Measurements from ENCODE around the gene ABI1. TPM values are rescaled to one million over a fixed set of nuclear protein-coding genes. Genes with fewer than 3 reads are reported as not detected.
A peak's percentile ranks its signal among the peaks of the same experiment; 100 is the strongest.

The ABI1 gene
- total RNA-seq, 1 donor from 2014 or later: 23.9 TPM

- ATAC-seq (ENCODE audit: poor library complexity): peak; percentile 29
- intact Hi-C loops (cut with DNase I): no loop called here
- DNase-seq: no peak
Observed at GRCh38 chr10:26781797-26782196, 79.0 kb downstream of the ABI1 start.

DNA sequence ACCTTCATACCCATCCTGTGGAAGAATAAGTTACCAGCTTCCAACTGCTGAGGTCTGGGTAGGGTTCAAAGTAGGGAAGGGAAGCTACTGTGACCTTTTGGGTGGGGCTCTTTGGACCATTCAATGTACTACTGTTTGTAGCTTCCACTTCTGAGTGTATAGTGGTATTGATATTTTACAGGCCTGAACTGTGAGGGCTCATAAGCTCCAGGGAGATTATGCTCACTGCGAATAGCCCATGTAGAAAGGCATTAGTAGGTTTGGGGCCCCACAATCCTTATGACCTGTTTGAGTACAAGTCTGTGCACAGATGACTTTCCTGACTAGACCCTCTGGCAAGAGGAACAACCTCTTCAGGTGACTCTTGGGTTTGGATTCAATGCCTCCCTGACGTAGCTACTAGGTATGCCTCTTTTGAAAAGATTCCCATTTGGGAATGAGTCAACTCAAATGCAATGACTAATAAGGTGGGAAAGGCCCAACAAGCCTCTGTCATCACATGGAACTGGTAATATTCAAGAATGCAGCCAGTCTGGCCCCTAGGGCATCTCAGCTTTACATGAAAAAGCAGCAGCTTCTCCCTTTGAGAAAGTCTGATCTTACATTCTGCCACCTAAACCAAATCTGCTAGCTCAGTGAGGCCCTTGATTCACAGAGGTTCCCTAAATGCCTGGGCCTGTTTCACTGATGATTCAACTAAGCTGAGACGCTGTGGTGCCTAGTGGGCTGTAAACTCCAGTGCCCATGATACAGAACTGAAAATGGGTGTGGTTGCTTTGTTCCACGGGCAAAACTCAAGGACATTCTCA is 79.8 kb downstream of the ABI1 start:
- DNase-seq (no peak), ATAC-seq (ENCODE audit: poor library complexity) (peak; percentile 34)
- intact Hi-C loops (cut with DNase I): no loop called here

DNA sequence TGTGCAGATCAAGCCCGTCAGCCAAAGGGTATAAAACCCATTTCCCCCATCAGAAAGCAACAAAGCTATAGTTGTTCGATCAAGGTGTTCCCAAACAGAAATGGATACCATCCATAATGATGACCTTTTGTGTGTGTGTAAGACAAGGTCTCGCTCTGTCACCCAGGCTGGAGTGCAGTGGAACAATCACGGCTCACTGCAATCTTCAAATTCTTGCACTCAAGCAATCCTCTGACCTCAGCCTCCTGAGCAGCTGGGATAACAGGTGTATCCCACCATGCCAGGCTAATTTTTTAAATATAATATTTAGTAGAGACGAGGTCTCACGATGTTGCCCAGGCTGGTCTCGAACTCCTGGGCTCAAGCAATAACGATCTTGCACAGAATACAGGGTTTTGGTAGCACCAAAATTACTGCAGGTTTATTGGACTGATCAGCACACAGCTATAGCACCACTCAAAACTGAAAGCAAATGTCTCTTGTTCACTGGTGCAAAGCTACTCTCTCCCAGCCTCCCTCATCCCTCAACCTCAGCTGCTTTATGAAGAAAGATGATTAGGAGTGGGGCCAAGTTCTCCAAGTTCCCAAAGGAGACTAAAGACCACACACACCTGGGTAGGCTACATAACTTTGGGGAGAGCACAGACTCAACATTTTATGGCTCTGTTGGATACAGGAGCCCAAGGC is 80.5 kb downstream of the ABI1 start:
- ATAC-seq (ENCODE audit: poor library complexity) (no peak), DNase-seq (no peak)
- intact Hi-C loops (cut with DNase I): no loop called here

DNA sequence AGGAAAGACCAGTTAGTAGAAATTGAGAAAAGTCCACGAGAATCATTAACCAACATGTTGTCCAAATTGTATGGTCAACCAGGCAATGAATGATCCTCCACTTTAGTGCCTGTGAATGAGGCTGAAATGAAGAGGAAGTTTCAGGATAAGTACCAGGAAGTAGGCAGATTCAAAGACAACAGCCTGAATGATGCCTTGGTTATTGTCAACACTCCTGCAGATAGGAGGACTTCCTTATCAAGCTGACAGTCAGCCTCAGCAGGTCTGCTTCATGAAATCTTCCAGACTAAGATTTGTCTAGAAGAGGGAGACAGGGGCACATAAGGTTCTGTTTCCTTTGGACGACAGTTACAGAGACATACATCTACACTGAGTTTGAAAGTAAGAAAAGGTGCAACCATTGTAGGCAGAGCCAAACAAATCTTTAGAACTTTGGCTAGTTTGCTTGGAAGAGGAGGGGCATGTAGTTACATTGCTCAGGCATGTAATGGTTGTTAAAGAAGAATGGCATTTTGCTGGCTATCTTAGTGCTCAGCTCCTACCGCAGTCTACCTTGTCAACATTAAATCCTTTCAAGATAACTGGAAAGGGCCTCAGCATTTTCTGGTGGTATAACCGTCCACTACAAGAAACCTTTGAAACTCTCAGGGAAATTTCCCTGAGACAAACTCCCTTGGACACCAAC is 81.4 kb downstream of the ABI1 start:
- intact Hi-C loops (cut with DNase I): no loop called here
- ATAC-seq (ENCODE audit: poor library complexity): no peak

GRCh38 chr10:26777686-26778085 is 83.1 kb downstream of the ABI1 start:
- ATAC-seq (ENCODE audit: poor library complexity) (no peak), DNase-seq (no peak)
- intact Hi-C loops (cut with DNase I): no loop called here

More for the DNA sequence above, 81.4 kb downstream of the ABI1 start:
- DNase-seq: no peak

DNA sequence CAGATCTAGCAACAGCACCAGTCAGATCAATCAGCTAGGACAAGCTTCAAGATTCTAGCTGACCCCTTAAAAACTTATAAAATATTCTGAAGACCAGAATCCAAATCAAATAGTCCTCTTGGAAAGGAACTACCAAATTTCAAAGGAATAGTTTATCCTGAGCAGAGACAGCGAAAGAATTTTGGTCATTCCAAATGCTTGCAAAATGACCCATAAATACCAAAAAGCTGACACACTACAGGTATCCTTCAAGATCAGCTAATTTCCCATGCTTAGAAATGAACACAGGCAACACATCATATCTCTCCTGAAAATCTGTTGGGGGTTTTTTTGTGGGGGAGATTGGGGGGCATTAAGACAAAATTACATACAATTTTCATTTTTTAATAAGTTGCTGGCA is 84.5 kb downstream of the ABI1 start:
- no peak for ATAC-seq (ENCODE audit: poor library complexity)
- DNase-seq: no peak
- intact Hi-C loops (cut with DNase I): no loop called here

DNA sequence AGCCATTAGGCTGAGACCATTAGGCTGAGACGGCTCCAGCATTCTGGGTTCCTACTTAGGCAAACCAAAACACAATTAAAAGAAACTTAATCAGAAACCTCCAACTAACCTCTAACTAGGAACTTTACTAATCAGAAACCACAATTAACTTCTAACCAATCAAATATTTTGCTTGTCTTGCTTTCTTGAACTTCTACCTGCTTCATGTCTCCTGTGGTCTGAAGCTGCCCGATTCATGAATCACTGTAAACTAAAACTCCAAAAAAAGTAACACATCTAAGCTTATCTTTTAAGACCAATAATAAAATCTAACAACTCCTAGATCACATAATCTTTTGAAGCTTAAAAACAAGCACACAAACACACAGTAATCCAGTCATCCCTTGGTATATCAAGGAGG is 87.1 kb downstream of the ABI1 start:
- ATAC-seq (ENCODE audit: poor library complexity) (no peak), DNase-seq (no peak)
- intact Hi-C loops (cut with DNase I): no loop called here

DNA sequence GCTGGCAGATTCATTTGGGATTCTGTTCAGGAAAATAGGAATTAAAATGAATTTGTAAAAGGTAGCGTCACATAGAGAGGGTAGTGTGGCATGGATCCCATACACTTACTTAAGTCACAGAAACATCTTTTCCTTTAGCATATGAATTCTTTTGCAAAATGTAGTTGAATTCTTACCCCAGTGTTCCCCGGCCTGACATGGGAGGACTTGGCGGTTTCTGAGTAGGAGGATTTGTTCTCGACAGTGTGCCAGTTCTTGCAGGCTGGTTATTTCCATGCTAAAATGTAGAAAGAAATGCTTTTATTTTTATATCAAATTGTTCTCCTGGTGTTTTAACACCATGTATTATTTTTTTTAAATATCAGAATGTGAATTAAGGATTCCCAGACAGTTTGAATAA is 90.7 kb downstream of the ABI1 start:
- intact Hi-C loops (cut with DNase I): no loop called here
- no peak for ATAC-seq (ENCODE audit: poor library complexity)
- no peak for DNase-seq

DNA sequence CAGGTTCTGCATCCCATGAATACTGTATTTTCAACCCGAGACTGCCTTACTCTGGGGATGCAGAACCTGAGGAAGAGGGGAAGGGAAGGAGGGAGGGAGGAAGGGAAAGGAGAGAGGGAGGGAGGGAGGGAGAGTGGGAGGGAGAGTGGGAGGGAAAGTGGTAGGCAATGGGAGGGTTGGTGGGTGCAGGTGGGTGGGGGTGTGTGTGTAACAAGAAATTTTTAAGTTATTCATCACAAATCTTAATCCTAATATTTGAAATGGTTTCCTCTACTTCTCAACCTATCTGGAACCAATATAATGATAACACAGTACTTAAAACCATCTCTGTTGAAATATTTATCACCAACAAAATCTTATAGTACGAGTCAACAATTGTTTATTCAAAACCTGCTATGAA is 95.2 kb downstream of the ABI1 start:
- intact Hi-C loops (cut with DNase I): no loop called here
- DNase-seq (no peak), ATAC-seq (ENCODE audit: poor library complexity) (no peak)

GRCh38 chr10:26759008-26759407 is 101.8 kb downstream of the ABI1 start:
- no peak for ATAC-seq (ENCODE audit: poor library complexity)
- no peak for DNase-seq

DNA sequence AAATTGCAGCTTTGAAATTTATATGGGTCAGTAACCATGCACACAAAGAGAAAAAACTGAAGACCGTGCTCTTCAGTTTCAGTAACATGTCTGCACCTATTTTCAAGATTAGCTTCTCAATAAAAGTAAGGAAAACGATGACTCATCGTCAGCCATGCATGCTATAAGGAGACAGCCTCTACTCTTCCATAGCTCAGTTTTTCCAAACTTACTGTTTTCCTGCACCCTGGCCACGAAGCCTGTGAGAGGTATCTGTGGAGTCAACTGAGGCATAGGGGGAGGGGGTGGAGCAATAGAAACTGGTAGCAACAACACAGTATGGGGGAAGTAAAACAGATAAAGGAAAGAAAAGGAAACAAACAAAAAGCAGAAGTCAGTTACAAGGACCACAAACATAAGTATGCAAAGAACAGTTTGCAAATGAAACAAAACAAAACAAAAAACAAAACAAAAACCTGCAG is 105.3 kb downstream of the ABI1 start:
- DNase-seq (no peak), ATAC-seq (ENCODE audit: poor library complexity) (no peak)

More at GRCh38 chr10:26759008-26759407, 101.8 kb downstream of the ABI1 start:
- intact Hi-C loops (cut with DNase I): no loop called here

GRCh38 chr10:26746061-26746460 is 114.7 kb downstream of the ABI1 start:
- DNase-seq (no peak), ATAC-seq (ENCODE audit: poor library complexity) (no peak)
- intact Hi-C loops (cut with DNase I): no loop called here

More for the DNA sequence above, 105.3 kb downstream of the ABI1 start:
- intact Hi-C loops (cut with DNase I): no loop called here

DNA sequence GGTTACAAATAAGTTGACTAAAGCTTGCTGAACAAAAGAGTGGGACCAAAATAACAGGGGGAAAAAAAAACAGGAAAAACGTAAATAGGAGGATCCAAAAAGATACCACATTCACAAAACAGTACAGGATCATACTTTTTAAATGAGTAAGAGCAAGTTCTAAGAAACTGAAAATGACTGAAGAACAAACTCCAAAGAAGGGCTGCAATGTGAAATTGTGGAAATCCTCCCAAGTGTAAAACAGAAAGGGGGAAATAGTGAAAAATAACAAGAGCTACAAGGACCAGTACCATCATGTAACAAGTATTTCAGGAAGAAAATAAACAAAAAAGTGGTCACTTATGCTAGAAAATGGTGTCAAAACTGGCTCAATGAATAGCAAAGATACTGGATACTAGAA is 116.9 kb downstream of the ABI1 start:
- intact Hi-C loops (cut with DNase I): no loop called here
- ATAC-seq (ENCODE audit: poor library complexity): no peak
- no peak for DNase-seq

- intact Hi-C loops (cut with DNase I): no loop called here
- ATAC-seq (ENCODE audit: poor library complexity): no peak
- DNase-seq: no peak
Observed at GRCh38 chr10:26743091-26743490, 117.7 kb downstream of the ABI1 start.

- DNase-seq: no peak
- ATAC-seq (ENCODE audit: poor library complexity): no peak
- intact Hi-C loops (cut with DNase I): no loop called here
Observed at GRCh38 chr10:26741368-26741767, 119.4 kb downstream of the ABI1 start.

DNA sequence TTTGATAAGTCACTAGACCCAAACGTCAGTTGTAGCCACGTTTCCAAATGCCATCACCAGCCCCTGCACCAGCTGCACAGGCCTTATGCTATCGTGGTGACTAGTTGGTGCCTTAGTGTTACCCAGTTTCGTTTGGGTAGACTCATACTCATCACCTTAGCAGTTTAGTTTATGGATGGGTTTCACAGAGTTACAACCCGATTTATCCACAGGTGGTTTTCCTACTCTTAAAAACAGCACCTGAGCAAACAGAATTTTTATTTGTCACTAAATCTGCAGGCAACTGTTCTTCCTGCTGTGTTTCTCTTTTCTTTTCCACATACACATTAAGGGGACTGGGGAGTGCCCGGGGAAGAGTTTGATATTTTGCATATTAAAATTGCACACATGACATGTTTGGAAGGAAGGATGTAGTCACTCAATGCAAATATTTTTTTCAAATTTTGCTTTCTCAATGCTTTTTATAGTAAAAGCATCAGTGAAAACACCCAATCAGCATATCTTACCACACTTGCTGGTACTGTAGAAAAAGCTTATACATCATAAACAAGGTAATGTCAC is 121.6 kb downstream of the ABI1 start:
- no peak for DNase-seq
- intact Hi-C loops (cut with DNase I): no loop called here
- no peak for ATAC-seq (ENCODE audit: poor library complexity)

- intact Hi-C loops (cut with DNase I): no loop called here
- DNase-seq (no peak), ATAC-seq (ENCODE audit: poor library complexity) (no peak)
Observed at GRCh38 chr10:26738301-26738911, 122.4 kb downstream of the ABI1 start.

DNA sequence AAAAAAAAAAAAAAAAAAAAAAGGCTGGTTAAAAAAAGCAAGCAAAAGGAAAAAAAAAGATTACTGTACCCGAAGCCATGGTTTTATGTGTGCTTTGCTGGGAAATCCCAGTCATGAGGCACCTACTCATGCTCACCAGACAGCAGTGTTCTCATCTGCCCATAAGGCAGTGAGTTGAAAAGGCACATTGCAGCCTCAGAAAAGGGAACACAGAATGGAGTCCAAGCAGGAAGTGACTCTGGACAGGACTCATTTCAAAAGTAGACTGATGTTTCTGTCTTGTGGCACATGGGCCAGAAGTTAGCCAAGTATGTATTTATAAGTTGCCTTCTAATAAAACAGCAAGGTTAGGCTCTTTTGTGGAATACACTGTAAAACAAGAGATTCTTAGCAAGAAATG is 123.0 kb downstream of the ABI1 start:
- DNase-seq (no peak), ATAC-seq (ENCODE audit: poor library complexity) (peak; percentile 36)
- intact Hi-C loops (cut with DNase I): no loop called here

DNA sequence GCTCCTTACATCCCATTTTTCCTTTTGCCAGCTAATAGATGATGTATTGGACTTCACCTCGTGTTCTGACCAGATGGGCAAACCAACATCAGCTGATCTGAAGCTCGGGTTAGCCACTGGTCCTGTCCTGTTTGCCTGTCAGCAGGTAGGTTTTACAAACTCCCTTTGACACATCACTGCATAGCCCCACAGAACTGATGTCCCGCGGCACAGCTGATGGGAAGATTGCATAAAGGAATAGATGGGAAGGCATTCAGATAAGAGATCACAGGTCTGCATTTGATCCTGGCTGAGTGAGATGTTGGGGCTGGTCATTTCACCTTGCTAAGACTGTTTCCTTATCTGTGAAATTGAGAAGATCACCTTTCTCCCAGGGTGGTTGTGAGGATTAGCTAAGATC is 125.3 kb downstream of the ABI1 start:
- DNase-seq: no peak
- intact Hi-C loops (cut with DNase I): no loop called here
- no peak for ATAC-seq (ENCODE audit: poor library complexity)
